T-helper 22 cell (primary cell): Measurements from ENCODE around the gene TMEM128.
"Not testable (repeated sequence)": the region's sequence is repeated elsewhere in the genome, so short reads cannot be mapped to it uniquely, and the experiment has no call there.

Experiments
- DNase-seq: peaks from one replicate; pipeline ENCODE4 v3.0.0-alpha.2; 2020; ENCODE audit warnings: low read depth

Gene TMEM128

GRCh38 chr4:4248029-4248884 is at the start of gene TMEM128:
Gene TMEM128, minus strand, starts transcription at chr4:4248223. Its CDS starts 21 bp downstream, at chr4:4248202.
- DNase-seq: peak; percentile 83

DNA sequence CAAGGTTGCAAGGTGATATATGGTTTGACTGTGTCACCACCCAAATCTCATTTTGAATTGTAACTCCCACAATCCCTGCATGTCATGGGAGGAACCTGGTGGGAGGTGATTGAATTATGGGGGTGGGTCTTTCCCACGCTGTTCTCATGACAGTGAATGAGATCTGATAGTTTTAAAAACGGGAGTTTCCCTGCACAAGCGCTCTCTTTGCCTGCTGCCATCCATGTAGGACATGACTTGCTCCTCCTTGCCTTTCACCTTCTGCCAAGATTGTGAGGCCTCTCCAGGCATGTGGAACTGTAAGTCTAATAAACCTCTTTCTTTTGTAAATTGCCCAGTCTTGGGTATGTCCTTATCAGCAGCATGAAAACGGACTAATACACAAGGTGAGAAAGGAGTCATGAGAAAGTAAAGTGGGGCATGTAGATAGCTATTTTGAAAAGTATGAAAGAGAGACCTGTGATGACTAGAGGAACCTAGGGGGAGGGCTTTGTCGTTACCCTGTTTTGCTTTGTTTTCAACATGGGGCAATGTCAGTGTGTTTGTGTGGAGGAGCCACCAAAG is 48.3 kb upstream of the TMEM128 start:
- no peak for DNase-seq

- no peak for DNase-seq
Measured at GRCh38 chr4:4293279-4293678, 45.3 kb upstream of the TMEM128 start.

- peak; percentile 93 for DNase-seq
Measured at GRCh38 chr4:4289941-4290850, 42.2 kb upstream of the TMEM128 start, which contains the start of the genes LYAR and ZBTB49. Gene LYAR, minus strand, starts transcription at chr4:4290154. Its CDS starts 6,412 bp downstream, at chr4:4283742. Gene ZBTB49, plus strand, starts transcription at chr4:4290251. Its CDS starts 9,695 bp downstream, at chr4:4299946.

GRCh38 chr4:4289597-4289940 is 41.5 kb upstream of the TMEM128 start:
- no peak for DNase-seq

- no peak for DNase-seq
Measured at GRCh38 chr4:4289055-4289454, 41.0 kb upstream of the TMEM128 start.

- DNase-seq: no peak
Measured at GRCh38 chr4:4288098-4288497, 40.1 kb upstream of the TMEM128 start.

DNA sequence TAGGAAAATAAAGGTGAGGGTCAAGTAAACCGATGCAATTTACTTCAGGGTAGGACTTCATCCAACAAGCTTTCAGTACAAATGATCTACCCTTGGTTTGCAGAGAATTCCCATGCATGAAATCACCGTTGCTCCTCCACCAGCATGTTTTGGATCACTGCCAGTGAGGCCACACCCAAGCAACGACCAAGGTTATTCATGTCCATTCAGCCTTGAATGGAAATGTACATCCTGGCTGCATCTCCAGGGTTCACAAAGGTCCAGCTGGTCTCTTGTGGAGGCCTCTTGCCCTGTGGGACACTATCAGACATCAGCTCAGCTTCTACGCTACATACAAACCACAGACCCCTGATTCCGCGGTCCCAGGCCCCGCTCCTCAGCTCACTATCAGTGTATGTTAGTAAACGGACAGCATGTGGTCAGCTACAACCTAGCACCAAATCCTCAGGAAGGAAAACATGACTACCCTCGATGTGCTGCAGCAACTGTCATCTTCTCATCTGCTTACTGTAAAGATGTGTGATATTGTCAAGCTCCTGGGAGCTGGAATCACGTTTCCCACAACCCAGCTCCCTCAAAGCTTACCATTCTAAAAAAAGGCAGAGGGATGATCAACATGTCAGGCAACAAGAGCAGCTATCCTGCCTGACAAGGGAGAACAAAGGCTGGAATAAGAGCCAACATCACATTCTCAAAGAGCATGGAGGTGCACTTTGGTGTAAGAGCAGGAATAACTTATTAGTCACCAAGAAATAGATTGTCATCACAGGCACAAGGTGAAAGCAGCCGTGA is 37.0 kb upstream of the TMEM128 start:
- no peak for DNase-seq

- no peak for DNase-seq
Measured at GRCh38 chr4:4281787-4282186, 33.8 kb upstream of the TMEM128 start.

GRCh38 chr4:4277531-4277930 is 29.5 kb upstream of the TMEM128 start:
- no peak for DNase-seq

- DNase-seq: no peak
Measured at GRCh38 chr4:4274226-4274625, 26.2 kb upstream of the TMEM128 start.

DNA sequence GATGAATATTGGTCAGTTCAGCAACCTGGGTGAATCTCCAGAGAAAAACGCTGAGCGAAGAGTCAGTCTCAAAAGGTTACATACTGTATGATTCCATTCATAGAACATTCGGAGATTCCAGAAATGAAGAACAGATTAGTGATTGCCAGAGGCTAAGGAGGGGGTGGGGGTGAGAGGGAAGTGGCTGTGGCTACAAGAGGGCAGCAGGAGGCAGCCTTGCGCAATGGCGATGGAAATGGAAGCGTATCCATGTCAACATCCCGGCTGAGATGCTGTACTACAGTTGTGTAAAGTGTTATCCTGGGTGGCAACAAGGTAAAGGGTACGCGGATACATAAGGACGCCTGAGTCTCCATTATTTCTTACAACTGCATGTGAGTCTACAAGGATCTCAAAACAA is 23.9 kb upstream of the TMEM128 start:
- DNase-seq: no peak

DNA sequence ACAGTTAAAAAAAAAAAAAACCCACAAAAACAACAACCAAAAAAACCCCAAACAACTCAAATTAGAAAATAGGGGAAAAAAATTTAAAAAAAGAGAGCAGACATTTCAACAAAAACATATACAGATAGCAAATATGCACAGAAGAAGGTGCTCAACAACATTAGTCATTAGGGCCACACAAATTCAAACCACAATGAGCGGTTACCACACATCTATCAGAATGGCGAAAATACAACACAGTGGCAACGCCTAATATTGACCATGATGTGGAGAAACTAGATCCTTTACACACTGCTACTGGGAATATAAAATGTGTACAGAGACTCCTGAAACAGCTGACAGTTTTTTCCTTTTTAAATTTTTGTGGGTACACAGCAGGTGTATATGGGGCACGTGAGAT is 22.5 kb upstream of the TMEM128 start:
- DNase-seq: no peak

DNA sequence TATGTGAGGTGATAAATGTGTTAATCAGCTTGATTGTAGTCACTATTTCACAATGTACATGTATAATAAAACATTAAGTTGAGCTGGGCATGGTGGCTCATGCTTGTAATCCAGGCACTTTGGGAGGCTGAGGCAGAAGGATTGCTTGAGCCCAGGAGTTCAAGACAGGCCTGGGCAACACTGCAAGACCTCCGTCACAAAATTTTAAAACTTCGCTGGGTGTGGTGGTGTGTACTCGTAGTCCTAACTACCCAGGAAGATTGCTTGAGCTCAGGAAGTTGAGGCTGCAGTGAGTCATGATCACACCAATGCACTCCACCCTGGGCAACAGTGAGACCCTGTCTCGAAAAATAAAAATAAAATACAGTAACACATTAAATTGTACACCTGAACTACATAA is 21.8 kb upstream of the TMEM128 start:
- DNase-seq: peak; percentile 11

DNA sequence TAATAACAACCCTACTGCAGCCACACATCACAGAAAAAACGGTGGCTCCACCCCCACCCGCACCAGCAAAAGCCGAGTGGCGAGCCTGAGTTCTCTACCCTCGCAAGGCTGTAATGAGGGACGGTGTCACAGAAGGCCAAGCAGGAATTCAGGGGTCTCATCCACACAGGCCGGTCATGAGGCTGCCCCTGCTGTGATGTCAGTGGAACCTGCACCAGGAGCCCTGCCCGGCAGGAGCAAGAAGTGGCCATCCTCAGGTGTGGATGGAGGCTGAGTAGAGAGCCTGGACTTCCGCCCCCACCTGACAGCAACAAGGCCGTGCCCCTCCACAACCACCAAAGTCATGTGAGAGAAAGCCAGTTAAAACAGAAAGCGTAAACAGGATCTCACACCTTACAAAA is 21.3 kb upstream of the TMEM128 start:
- DNase-seq: no peak

- DNase-seq: no peak
Measured at GRCh38 chr4:4268776-4269175, 20.8 kb upstream of the TMEM128 start.

DNA sequence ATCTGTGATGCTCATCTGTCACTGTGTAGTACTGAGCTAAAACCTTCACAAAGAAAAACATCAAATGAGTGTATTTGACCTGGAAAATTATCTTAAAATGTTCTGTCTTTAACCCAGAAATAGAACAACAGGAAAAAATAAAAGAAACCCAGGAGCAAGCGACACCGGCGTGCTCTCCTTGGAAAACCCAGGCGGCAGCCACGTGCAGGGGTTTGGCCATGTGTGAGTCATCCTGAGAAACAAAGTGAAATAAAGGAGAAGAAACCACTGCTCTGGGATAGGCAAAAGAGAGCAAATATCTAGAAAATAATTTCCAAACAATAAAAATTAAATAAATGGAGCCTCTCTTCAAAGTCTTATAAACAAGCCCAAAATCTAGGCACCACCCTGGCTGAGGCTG is 20.0 kb upstream of the TMEM128 start:
- no peak for DNase-seq

DNA sequence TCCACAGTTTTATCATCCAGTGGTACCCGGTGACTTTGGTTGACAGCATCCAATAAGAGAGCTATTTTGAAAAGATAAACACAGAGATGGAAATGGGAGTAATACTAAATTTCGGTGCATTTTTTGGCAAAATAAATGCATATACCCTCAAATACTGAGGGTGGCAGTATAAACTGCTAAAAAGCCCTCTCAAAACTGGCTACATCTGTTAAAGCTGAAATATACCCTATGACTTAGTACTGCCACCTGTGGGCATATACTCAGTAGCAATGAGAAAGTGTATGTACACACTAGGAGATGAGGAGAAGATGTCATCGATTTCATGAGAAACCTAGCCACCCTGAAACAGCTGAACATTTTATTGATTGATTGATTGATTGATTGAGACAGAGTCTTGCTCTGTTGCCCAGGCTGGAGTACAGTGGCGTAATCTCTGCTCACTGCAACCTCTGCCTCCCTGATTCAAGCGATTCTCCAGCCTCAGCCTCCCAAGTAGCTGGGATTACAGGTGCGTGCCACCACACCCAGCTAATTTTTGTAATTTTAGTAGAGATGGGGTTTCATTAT is 12.2 kb upstream of the TMEM128 start:
- DNase-seq: no peak

GRCh38 chr4:4259484-4260100 is 11.6 kb upstream of the TMEM128 start:
- DNase-seq: no peak

DNA sequence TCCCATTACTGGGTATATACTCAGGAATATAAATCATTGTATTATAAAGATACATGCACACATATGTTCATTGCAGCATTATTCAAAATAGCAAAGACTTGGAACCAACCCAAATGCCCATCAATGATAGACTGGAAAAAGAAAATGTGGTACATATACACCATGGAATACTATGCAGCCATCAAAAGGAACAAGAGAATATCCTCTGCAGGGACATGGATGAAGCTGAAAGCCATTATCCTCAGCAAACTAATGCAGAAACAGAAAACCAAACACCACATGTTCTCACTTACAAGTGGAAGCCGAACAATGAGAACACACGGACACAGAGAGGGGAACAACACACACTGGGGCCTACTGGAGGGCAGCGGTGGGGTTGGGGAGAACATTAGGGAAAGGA is 9.7 kb upstream of the TMEM128 start:
- not testable (repeated sequence) for DNase-seq

DNA sequence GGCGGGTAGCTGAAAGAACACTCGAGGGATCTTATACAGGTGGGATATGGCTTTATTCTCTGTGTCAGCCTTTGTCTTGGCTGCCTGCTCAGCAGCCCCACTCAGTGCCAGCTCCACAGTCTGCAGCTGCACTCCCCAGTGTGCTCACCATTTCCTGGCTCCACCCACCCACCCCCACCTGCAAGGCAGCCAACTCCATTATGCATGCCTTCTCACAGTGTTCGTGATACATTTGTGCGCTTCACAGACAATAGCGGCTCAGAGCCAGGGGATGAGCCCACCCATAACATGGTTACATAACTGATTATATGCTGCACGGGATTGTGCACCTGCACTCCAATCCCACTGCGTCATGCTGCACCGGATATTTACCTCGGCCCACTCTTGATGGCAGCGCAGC is 8.8 kb upstream of the TMEM128 start:
- DNase-seq: no peak
